Caco-2 (cell line): ENCODE data around the gene DCTN2. TPM values are rescaled to one million over a fixed set of nuclear protein-coding genes. Genes with fewer than 3 reads are reported as not detected.
A peak's percentile ranks its signal among the peaks of the same experiment; 100 is the strongest.

ENCODE experiments used
- BruUV-seq: library from RNA; stranded (reverse); fragments of 400-500 nt; replicated peaks from 2 replicates; lab custom pipeline; 2021; lab: Mats Ljungman, UMichigan
- CTCF ChIA-PET: fragments of 300-600 bp; sonication (Branson Sonifier 250); formaldehyde crosslinking; loops from one replicate; lab custom pipeline; 2022; ENCODE audit warnings: antibody characterized with exemption; lab: Charles Lee
- POLR2A ChIA-PET: fragments of 300-600 bp; sonication (Branson Sonifier 250); formaldehyde crosslinking; loops from one replicate; lab custom pipeline; 2022; ENCODE audit warnings: antibody characterized with exemption; lab: Charles Lee
- DNase-seq, 2 experiments: peaks; one replicate each; pipeline versions ENCODE4 v3.0.0 to v3.0.0-alpha.2; 2020 to 2022
- H3K27me3 ChIP-seq: replicated peaks from 2 replicates; pipeline ENCODE4 v1.6.0; 2011; ENCODE audit warnings: low read length; ENCODE audit not compliant: control insufficient read depth, insufficient read depth
- H3K36me3 ChIP-seq: 2 replicates; pipeline ENCODE4 v1.5.1; 2011; ENCODE audit warnings: low read length; ENCODE audit not compliant: control insufficient read depth, insufficient read depth
- H3K4me1 ChIP-seq: fragments of 250-450 bp; sonication (Bioruptor Pico); 2 replicates; pipeline ENCODE4 v1.5.1; 2020; ENCODE audit warnings: mild to moderate bottlenecking
- H3K4me3 ChIP-seq: 2 replicates; pipeline ENCODE4 v1.5.1; 2011; ENCODE audit warnings: low read depth, mild to moderate bottlenecking, control low read depth, low read length
- H3K9me3 ChIP-seq: fragments of 250-450 bp; sonication (Bioruptor Pico); 2 replicates; pipeline ENCODE4 v1.5.1; 2020; ENCODE audit warnings: mild to moderate bottlenecking, moderate library complexity
- H3K27ac Mint-ChIP-seq: one replicate; pipeline ENCODE4 v1.8.0; 2022; ENCODE audit warnings: mixed read lengths; ENCODE audit not compliant: unreplicated experiment
- H3K27me3 Mint-ChIP-seq: one replicate; pipeline ENCODE4 v1.8.0; 2022; ENCODE audit warnings: mixed read lengths; ENCODE audit not compliant: insufficient read depth, unreplicated experiment
- H3K36me3 Mint-ChIP-seq: one replicate; pipeline ENCODE4 v1.8.0; 2022; ENCODE audit warnings: mild to moderate bottlenecking, mixed read lengths; ENCODE audit not compliant: insufficient read depth, unreplicated experiment
- H3K4me1 Mint-ChIP-seq: one replicate; pipeline ENCODE4 v1.8.0; 2022; ENCODE audit warnings: low read depth, mixed read lengths; ENCODE audit not compliant: unreplicated experiment
- H3K4me3 Mint-ChIP-seq: one replicate; pipeline ENCODE4 v1.8.0; 2022; ENCODE audit warnings: mild to moderate bottlenecking, moderate library complexity, mixed read lengths; ENCODE audit not compliant: unreplicated experiment
- H3K9me3 Mint-ChIP-seq: one replicate; pipeline ENCODE4 v1.8.0; 2022; ENCODE audit warnings: mixed read lengths; ENCODE audit not compliant: unreplicated experiment
- CTCF ChIP-seq, 2 experiments: fragments of 200-600 bp in 1 of 2; IDR thresholded peaks; 1 replicate in 1 of 2; 2 replicates in 1 of 2; pipeline versions ENCODE4 v1.5.1 to v1.8.0; 2011 to 2022; ENCODE audit warnings: antibody characterized with exemption in 1 of 2, control low read depth in 1 of 2, inconsistent platforms in 1 of 2, low read depth in 1 of 2, low read length in 1 of 2, mild to moderate bottlenecking in 1 of 2, moderate library complexity in 1 of 2; ENCODE audit not compliant: insufficient read depth in 1 of 2, severe bottlenecking in 1 of 2, unreplicated experiment in 1 of 2
- intact Hi-C: fragments of 100-400 bp; cut with micrococcal nuclease; formaldehyde crosslinking; loops from one replicate; pipeline ENCODE4 v1.10.0; 2022; ENCODE audit not compliant: unreplicated experiment
- total RNA-seq: library from RNA; stranded (reverse); gene quantifications from 2 replicates; pipeline ENCODE4 v1.2.3, GENCODE V29; 2022

DCTN2 gene
- total RNA-seq, 1 experiment from 2014 or later: 94.4 TPM

DNA sequence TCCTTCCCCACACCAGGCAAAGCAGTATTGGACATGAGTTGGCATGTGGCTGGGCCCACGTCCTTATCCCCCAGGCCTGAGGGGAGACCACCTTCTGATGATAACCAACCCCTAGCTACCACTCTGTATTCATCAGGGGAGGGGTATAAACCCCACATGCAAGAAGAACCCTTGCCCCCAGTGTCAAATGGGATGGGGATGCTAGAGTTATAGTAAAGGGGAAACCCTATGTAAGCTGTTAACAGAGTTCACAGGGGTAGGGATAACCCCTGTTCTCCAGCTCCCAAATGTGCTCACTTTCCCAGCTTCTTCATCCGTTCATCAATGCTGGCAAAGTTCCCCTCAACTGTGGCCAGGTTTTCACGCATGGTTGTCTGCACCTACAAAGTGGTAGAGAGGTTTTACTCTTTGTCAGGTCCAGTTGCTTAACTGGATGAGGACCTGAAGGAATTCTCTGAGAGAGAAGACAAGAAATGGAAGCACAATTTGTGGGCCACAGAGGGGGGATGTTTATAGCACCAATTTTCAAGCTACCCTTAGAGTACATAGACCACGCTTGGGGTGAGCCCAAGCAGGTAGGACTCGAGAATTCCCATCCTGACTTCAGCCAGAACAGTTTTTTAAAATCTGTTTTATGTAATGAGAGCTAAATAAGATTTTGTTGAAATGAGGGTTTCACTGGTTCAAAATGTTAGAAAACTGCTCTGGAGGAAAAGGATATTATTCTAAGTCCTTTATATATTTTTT lies 16.4 kb downstream of the DCTN2 start:
- POLR2A ChIA-PET: no interaction called here
- no peak overlapping the region for H3K27ac Mint-ChIP-seq
- peaks cover 67% of the 10 kb centered on the region for H3K36me3 Mint-ChIP-seq
- BruUV-seq: TSS peak; percentile 81
- Histone ChIP-seq H3K4me1 (no peaks in the 10 kb centered on the region), H3K4me3 (no peak overlapping the region), H3K36me3 (peaks cover 8% of the 10 kb centered on the region), H3K27me3 (no peaks in the 10 kb centered on the region), H3K9me3 (no peaks in the 10 kb centered on the region)
- CTCF ChIA-PET: no interaction called here
- H3K4me1 Mint-ChIP-seq: no peaks in the 10 kb centered on the region
- TF ChIP-seq CTCF (IDR thresholded peaks at IDR 0.05; ENCODE audit: insufficient read depth in 1 of 2, low read depth in 1 of 2, low read length in 1 of 2, severe bottlenecking in 1 of 2, unreplicated experiment in 1 of 2): no peak
- DNase-seq: no peak
- no peaks in the 10 kb centered on the region for H3K27me3 Mint-ChIP-seq
- intact Hi-C loops: no loop called here
- H3K9me3 Mint-ChIP-seq: no peaks in the 10 kb centered on the region
- H3K4me3 Mint-ChIP-seq: no peak overlapping the region

GRCh38 chr12:57529831-57530230 lies 17.2 kb downstream of the DCTN2 start:
- Mint-ChIP-seq H3K4me1 (no peaks in the 10 kb centered on the region), H3K9me3 (no peaks in the 10 kb centered on the region), H3K27me3 (no peaks in the 10 kb centered on the region), H3K4me3 (no peak overlapping the region), H3K27ac (no peak overlapping the region), H3K36me3 (peaks cover 70% of the 10 kb centered on the region)
- Histone ChIP-seq H3K4me3 (no peak overlapping the region), H3K36me3 (peaks cover 9% of the 10 kb centered on the region), H3K4me1 (peaks cover 1% of the 10 kb centered on the region; the same call in 1 of the 2 replicates), H3K27me3 (no peaks in the 10 kb centered on the region), H3K9me3 (no peaks in the 10 kb centered on the region)
- no peak for TF ChIP-seq CTCF (IDR thresholded peaks at IDR 0.05; ENCODE audit: insufficient read depth in 1 of 2, low read depth in 1 of 2, low read length in 1 of 2, severe bottlenecking in 1 of 2, unreplicated experiment in 1 of 2)
- intact Hi-C loops: no loop called here
- ChIA-PET CTCF (no interaction called here), POLR2A (no interaction called here)
- no peak for DNase-seq
- TSS peak; percentile 27 for BruUV-seq

DNA sequence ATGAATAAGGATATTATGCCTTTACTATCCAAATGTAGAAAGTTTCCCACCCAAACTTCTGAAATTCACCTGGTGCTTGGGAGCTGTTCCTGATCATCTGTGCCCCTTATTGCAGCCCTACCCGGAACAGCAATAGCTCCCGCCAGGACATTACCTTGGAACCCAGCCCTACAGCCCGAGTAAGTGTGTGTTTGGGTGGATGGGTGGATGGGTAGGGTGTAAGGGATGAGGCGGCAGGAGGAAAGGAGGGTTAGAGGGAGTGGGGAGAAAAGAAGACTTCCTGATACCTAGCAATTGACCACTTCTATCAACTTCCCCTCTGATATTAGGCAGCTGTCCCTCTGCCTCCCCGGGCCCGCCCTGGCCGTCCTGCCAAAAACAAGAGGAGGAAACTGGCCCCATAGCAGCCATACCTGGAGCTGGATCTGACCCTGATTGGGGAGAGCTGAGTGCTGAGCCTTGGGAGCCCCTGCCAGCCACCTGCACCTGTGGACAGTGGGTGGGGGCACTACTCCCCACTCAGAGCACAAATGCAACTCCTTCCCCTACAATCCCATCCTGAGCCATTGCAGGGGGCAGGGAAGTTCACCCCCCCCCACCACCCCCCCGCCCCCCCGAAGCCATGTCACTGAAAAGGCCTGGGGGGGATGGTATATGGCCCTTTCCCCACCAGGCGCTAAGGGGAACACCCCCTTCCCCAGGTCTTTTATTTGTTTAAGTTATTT lies 18.0 kb downstream of the DCTN2 start:
- Histone ChIP-seq H3K4me3 (no peak overlapping the region), H3K27me3 (no peaks in the 10 kb centered on the region), H3K36me3 (peaks cover 9% of the 10 kb centered on the region), H3K4me1 (peaks cover 10% of the 10 kb centered on the region), H3K9me3 (no peaks in the 10 kb centered on the region)
- BruUV-seq: no TSS peak
- Mint-ChIP-seq H3K4me3 (no peak overlapping the region), H3K9me3 (no peaks in the 10 kb centered on the region), H3K4me1 (peaks cover 7% of the 10 kb centered on the region), H3K36me3 (peaks cover 66% of the 10 kb centered on the region), H3K27ac (no peak overlapping the region), H3K27me3 (no peaks in the 10 kb centered on the region)
- intact Hi-C loops: no loop called here
- no peak for DNase-seq
- POLR2A ChIA-PET: no interaction called here
- CTCF ChIA-PET: no interaction called here
- TF ChIP-seq CTCF (IDR thresholded peaks at IDR 0.05; ENCODE audit: insufficient read depth in 1 of 2, low read depth in 1 of 2, low read length in 1 of 2, severe bottlenecking in 1 of 2, unreplicated experiment in 1 of 2): no peak
